ENCODE measurements around the gene MGMT. TPM values are rescaled to one million over a fixed set of nuclear protein-coding genes. Genes with fewer than 3 reads are reported as not detected.

MGMT gene
- polyA plus RNA-seq, 1 of the 3 experiments (the other 2 are of a cell fraction) = 10.8 TPM

DNA sequence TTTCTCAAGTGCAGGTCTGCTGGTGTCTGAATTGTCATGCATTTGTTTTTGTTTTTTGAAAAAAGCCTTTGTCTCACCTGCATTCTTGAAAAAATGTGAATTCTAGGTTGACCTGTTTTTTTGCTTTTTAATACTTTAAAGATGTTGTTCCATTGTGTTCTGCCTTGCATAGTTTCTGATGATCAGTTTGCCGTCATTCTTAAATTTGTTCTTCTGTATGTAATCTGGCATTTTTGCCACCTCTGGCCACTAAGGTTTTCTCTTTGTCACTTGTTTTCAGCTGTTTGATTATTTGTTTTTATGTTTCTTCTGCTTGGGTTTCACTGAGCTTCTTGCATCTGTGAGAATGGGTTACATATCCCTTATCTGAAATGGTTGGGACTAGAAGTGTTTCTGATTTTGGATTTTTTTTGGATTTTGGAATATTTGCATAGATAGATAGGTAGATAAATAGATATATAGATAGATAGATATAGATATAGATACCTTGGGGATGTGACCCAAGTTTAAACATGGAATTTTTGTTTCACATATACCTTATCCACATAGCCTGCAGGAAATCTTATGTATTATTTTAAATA, 16.5 kb downstream of the MGMT start:
- H3K36me3 ChIP-seq (replicated peaks in 1 of 2; ENCODE audit: control insufficient read depth in 1 of 2, insufficient read depth in 2 of 2, low read length in 1 of 2) = no peaks in the 10 kb centered on the region

More for the DNA sequence above, 16.5 kb downstream of the MGMT start:
- ChIA-PET POLR2A (no interaction called here), CTCF (interaction anchor here (0.6 kb wide), 1 partner anchor 40 kb away, joined by 3 read pairs; no protein-coding TSS in a partner anchor)
- Histone ChIP-seq H3K9me2 (no peaks in the 10 kb centered on the region), H3F3A (replicated peaks; ENCODE audit: insufficient read depth) (no peaks in the 10 kb centered on the region), H3K9ac (no peak overlapping the region), H3K4me2 (no peak overlapping the region), H3K4me1 (ENCODE audit: control insufficient read depth in 1 of 2, insufficient read depth in 2 of 2, low read depth in 1 of 2, low read length in 1 of 2) (peaks cover 0 to 4% of the 10 kb centered on the region in 2 experiments; a peak in 1 of 4 replicates), H3K27ac (ENCODE audit: low read depth in 2 of 2, low read length in 1 of 2) (no peak overlapping the region), H3K79me2 (ENCODE audit: insufficient read depth) (no peaks in the 10 kb centered on the region), H3K27me3 (ENCODE audit: insufficient read depth) (no peaks in the 10 kb centered on the region), H4K20me1 (ENCODE audit: insufficient read depth) (no peaks in the 10 kb centered on the region), H2AFZ (ENCODE audit: low read depth) (no peak overlapping the region), H3K9me3 (peaks cover 13% of the 10 kb centered on the region; the same call in 1 of the 2 replicates), H3K4me3 (ENCODE audit: low read depth in 2 of 2, low read length in 1 of 2) (no peak overlapping the region)
- WGBS (ENCODE audit: low lambda C conversion rate) = 49% methylated on average over 1 of the region's 1 CpG
- TF ChIP-seq, protein P1, sequence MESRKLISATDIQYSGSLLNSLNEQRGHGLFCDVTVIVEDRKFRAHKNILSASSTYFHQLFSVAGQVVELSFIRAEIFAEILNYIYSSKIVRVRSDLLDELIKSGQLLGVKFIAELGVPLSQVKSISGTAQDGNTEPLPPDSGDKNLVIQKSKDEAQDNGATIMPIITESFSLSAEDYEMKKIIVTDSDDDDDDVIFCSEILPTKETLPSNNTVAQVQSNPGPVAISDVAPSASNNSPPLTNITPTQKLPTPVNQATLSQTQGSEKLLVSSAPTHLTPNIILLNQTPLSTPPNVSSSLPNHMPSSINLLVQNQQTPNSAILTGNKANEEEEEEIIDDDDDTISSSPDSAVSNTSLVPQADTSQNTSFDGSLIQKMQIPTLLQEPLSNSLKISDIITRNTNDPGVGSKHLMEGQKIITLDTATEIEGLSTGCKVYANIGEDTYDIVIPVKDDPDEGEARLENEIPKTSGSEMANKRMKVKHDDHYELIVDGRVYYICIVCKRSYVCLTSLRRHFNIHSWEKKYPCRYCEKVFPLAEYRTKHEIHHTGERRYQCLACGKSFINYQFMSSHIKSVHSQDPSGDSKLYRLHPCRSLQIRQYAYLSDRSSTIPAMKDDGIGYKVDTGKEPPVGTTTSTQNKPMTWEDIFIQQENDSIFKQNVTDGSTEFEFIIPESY (IDR thresholded peaks at IDR 0.05; ENCODE audit: borderline replicate concordance, low read depth) = no peak
- no peak for TF ChIP-seq EZH2phosphoT487 (IDR thresholded peaks at IDR 0.05; ENCODE audit: borderline replicate concordance, low read depth)
- no peak for TF ChIP-seq RCOR1 (IDR thresholded peaks at IDR 0.05; ENCODE audit: low read length)
- TF ChIP-seq GATA2 (CRISPR knock-in tag; IDR thresholded peaks at IDR 0.05) = no peak
- no peak for TF ChIP-seq SMC3 (IDR thresholded peaks at IDR 0.05; ENCODE audit: low read depth, low read length)
- TF ChIP-seq MEF2A (IDR thresholded peaks at IDR 0.05; ENCODE audit: borderline replicate concordance, low read depth) = no peak
- TF ChIP-seq YY1 (IDR thresholded peaks at IDR 0.05; ENCODE audit: low read depth) = no peak
- TF ChIP-seq MXI1 (IDR thresholded peaks at IDR 0.05; ENCODE audit: low read depth, low read length) = no peak
- no peak for TF ChIP-seq RFX5 (IDR thresholded peaks at IDR 0.05; ENCODE audit: low read length)
- TF ChIP-seq, protein P2, sequence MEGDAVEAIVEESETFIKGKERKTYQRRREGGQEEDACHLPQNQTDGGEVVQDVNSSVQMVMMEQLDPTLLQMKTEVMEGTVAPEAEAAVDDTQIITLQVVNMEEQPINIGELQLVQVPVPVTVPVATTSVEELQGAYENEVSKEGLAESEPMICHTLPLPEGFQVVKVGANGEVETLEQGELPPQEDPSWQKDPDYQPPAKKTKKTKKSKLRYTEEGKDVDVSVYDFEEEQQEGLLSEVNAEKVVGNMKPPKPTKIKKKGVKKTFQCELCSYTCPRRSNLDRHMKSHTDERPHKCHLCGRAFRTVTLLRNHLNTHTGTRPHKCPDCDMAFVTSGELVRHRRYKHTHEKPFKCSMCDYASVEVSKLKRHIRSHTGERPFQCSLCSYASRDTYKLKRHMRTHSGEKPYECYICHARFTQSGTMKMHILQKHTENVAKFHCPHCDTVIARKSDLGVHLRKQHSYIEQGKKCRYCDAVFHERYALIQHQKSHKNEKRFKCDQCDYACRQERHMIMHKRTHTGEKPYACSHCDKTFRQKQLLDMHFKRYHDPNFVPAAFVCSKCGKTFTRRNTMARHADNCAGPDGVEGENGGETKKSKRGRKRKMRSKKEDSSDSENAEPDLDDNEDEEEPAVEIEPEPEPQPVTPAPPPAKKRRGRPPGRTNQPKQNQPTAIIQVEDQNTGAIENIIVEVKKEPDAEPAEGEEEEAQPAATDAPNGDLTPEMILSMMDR (IDR thresholded peaks at IDR 0.05) = no peak
- TF ChIP-seq, protein P3, sequence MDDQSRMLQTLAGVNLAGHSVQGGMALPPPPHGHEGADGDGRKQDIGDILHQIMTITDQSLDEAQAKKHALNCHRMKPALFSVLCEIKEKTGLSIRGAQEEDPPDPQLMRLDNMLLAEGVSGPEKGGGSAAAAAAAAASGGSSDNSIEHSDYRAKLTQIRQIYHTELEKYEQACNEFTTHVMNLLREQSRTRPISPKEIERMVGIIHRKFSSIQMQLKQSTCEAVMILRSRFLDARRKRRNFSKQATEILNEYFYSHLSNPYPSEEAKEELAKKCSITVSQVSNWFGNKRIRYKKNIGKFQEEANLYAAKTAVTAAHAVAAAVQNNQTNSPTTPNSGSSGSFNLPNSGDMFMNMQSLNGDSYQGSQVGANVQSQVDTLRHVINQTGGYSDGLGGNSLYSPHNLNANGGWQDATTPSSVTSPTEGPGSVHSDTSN (IDR thresholded peaks at IDR 0.05) = no peak
- TF ChIP-seq GABPA (IDR thresholded peaks at IDR 0.05; ENCODE audit: low read depth) = no peak
- TF ChIP-seq JUND (IDR thresholded peaks at IDR 0.05) = no peak
- no peak for TF ChIP-seq NRF1 (IDR thresholded peaks at IDR 0.05; ENCODE audit: low read depth, low read length)
- no peak for TF ChIP-seq CHD2 (IDR thresholded peaks at IDR 0.05; ENCODE audit: low read length, partially characterized antibody)
- TF ChIP-seq EP300 (IDR thresholded peaks at IDR 0.05; ENCODE audit: borderline replicate concordance in 1 of 2, low read depth in 1 of 2, low read length in 1 of 2) = no peak
- TF ChIP-seq FOXM1 (IDR thresholded peaks at IDR 0.05; ENCODE audit: low read depth) = no peak
- TF ChIP-seq, protein P4, sequence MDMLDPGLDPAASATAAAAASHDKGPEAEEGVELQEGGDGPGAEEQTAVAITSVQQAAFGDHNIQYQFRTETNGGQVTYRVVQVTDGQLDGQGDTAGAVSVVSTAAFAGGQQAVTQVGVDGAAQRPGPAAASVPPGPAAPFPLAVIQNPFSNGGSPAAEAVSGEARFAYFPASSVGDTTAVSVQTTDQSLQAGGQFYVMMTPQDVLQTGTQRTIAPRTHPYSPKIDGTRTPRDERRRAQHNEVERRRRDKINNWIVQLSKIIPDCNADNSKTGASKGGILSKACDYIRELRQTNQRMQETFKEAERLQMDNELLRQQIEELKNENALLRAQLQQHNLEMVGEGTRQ (IDR thresholded peaks at IDR 0.05; ENCODE audit: borderline replicate concordance, low read depth, low read length) = no peak
- TF ChIP-seq, protein P5, sequence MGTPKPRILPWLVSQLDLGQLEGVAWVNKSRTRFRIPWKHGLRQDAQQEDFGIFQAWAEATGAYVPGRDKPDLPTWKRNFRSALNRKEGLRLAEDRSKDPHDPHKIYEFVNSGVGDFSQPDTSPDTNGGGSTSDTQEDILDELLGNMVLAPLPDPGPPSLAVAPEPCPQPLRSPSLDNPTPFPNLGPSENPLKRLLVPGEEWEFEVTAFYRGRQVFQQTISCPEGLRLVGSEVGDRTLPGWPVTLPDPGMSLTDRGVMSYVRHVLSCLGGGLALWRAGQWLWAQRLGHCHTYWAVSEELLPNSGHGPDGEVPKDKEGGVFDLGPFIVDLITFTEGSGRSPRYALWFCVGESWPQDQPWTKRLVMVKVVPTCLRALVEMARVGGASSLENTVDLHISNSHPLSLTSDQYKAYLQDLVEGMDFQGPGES (IDR thresholded peaks at IDR 0.05; ENCODE audit: low read depth, low read length) = no peak
- DNase-seq = no peak

All from SK-N-SH (cell line).